HG03064 (cell line): Measurements from ENCODE around the gene DNASE1L1.
A peak's percentile ranks its signal among the peaks of the same experiment; 100 is the strongest.
"Not testable (repeated sequence)": the region's sequence is repeated elsewhere in the genome, so short reads cannot be mapped to it uniquely, and the experiment has no call there.

ENCODE experiments used
- ATAC-seq: cut with Tn5 transposase; IDR thresholded peaks from one replicate; pipeline ENCODE4 v1.9.1; 2021; ENCODE audit warnings: low read depth; ENCODE audit not compliant: unreplicated experiment

The DNASE1L1 gene

GRCh38 chrX:154388094-154388493 is 21.0 kb downstream of the DNASE1L1 start:
- ATAC-seq = not testable (repeated sequence)

GRCh38 chrX:154384284-154384892 is 24.7 kb downstream of the DNASE1L1 start:
- ATAC-seq = no peak

GRCh38 chrX:154383359-154384283 is 25.4 kb downstream of the DNASE1L1 start:
- ATAC-seq = no peak

- ATAC-seq = no peak
Measured at GRCh38 chrX:154382483-154383069, 26.5 kb downstream of the DNASE1L1 start.

GRCh38 chrX:154381271-154381670 is 27.8 kb downstream of the DNASE1L1 start:
- no peak for ATAC-seq

- ATAC-seq = no peak
Measured at GRCh38 chrX:154380787-154381186, 28.3 kb downstream of the DNASE1L1 start.

- ATAC-seq = no peak
Measured at GRCh38 chrX:154380153-154380552, 28.9 kb downstream of the DNASE1L1 start.

GRCh38 chrX:154379569-154379951 is 29.5 kb downstream of the DNASE1L1 start:
- ATAC-seq = no peak

GRCh38 chrX:154378799-154379568 is 30.1 kb downstream of the DNASE1L1 start, which contains the start of gene EMD:
Gene EMD, plus strand, starts transcription at chrX:154379295. Its CDS starts 190 bp downstream, at chrX:154379485.
- ATAC-seq = peak; percentile 82

GRCh38 chrX:154378059-154378798 is 30.8 kb downstream of the DNASE1L1 start:
- ATAC-seq = no peak

- no peak for ATAC-seq
Measured at GRCh38 chrX:154376774-154377173, 32.3 kb downstream of the DNASE1L1 start.

GRCh38 chrX:154375156-154375504 is 33.9 kb downstream of the DNASE1L1 start:
- ATAC-seq = no peak

- ATAC-seq = no peak
Measured at GRCh38 chrX:154374313-154375155, 34.5 kb downstream of the DNASE1L1 start, which contains the start of gene FLNA. Gene FLNA, minus strand, starts transcription at chrX:154374634. Its CDS starts 3,389 bp downstream, at chrX:154371245.

GRCh38 chrX:154373340-154374306 is 35.4 kb downstream of the DNASE1L1 start:
- no peak for ATAC-seq

GRCh38 chrX:154372612-154373022 is 36.4 kb downstream of the DNASE1L1 start:
- ATAC-seq = no peak

- ATAC-seq = peak; percentile 3
Measured at GRCh38 chrX:154371789-154372300, 37.2 kb downstream of the DNASE1L1 start.

- ATAC-seq = peak; percentile 56
Measured at GRCh38 chrX:154371017-154371788, 37.9 kb downstream of the DNASE1L1 start.
